Keratinocyte (primary cell): Measurements from ENCODE around the gene COL7A1.

Source experiments
- CTCF ChIP-seq, 3 experiments: IDR thresholded peaks in 1 of 3; conservative IDR thresholded peaks in 1 of 3; optimal IDR thresholded peaks in 1 of 3; 2 replicates in 2 of 3; 3 replicates in 1 of 3; pipeline versions ENCODE3 to v1.5.1; 2011; ENCODE audit warnings: low read length in 3 of 3, mild to moderate bottlenecking in 3 of 3, moderate library complexity in 2 of 3, control low read depth in 1 of 3, inconsistent platforms in 1 of 3; ENCODE audit not compliant: insufficient read depth in 2 of 3; ENCODE audit errors: extremely low read depth in 1 of 3
- EZH2 ChIP-seq: IDR thresholded peaks from one replicate; pipeline ENCODE4 v1.6.1; 2012; ENCODE audit warnings: inconsistent platforms, mild to moderate bottlenecking, low read length, moderate library complexity

DNA sequence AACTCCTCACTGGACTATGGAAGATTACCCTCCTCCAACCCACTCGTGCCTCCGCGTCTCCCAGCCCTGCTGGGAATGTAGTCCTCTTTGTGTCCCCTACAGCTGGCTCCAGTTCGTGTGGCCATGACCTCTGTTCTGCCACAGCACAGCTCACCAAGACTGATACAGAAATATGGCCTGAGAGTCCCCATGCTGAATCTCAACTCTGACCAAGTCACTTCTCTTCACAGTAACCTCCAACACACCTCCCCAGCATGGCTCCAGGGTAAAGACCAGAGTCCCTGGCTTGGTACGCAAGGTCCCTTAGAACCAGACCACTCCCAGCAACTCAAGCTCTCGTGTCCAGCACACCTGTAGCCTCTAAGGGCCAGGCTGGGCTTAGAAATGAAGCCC lies 2.3 kb upstream of the COL7A1 start:
- TF ChIP-seq CTCF (optimal IDR thresholded peaks at IDR 0.05 in 1 of 3, IDR thresholded peaks at IDR 0.05 in 1 of 3, conservative IDR thresholded peaks at IDR 0.05 in 1 of 3; ENCODE audit: extremely low read depth in 1 of 3, insufficient read depth in 2 of 3, low read length in 3 of 3) (no peak), EZH2 (no peak)
